Peyer's patch (tissue), 4 donors: ENCODE measurements around the gene CDH4.

ENCODE experiments used
- POLR2A ChIP-seq, 2 donors: fragments of 450-650 bp; IDR thresholded peaks; one replicate each; pipeline ENCODE4 v1.5.1; 2017; ENCODE audit warnings: antibody characterized with exemption in 2 of 2, mild to moderate bottlenecking in 2 of 2, moderate library complexity in 2 of 2
- TF ChIP-seq, protein P1 (sequence below), 6 experiments: fragments of 450-650 bp in 4 of 6; fragments of 200-600 bp in 2 of 6; sonication (generic) in 1 of 6; IDR thresholded peaks; one replicate each; pipeline ENCODE4 v1.5.1; 2017 to 2019; ENCODE audit warnings: antibody characterized with exemption in 6 of 6, mild to moderate bottlenecking in 3 of 6, moderate library complexity in 1 of 6

DNA sequence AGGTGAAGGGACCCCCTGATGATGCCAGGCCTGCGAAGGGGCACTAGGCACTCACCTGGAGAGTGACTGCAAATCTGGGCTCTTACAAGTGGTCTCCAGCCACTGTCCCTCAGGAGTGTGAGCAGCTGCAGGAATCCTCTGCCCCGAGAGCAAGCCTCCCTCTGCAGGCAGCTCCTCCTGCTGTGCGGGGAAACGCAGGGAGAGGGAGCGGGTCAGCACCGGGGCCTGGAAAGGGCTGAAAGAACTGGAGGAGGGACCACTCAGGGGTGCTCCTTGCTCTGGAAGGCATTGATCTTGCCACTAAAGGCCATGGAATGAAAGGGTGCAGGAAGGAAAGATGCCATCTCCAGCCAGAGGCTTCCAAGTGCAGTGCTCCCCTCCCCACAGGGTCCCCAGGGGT lies 168.0 kb downstream of the CDH4 start:
- TF ChIP-seq, protein P1, sequence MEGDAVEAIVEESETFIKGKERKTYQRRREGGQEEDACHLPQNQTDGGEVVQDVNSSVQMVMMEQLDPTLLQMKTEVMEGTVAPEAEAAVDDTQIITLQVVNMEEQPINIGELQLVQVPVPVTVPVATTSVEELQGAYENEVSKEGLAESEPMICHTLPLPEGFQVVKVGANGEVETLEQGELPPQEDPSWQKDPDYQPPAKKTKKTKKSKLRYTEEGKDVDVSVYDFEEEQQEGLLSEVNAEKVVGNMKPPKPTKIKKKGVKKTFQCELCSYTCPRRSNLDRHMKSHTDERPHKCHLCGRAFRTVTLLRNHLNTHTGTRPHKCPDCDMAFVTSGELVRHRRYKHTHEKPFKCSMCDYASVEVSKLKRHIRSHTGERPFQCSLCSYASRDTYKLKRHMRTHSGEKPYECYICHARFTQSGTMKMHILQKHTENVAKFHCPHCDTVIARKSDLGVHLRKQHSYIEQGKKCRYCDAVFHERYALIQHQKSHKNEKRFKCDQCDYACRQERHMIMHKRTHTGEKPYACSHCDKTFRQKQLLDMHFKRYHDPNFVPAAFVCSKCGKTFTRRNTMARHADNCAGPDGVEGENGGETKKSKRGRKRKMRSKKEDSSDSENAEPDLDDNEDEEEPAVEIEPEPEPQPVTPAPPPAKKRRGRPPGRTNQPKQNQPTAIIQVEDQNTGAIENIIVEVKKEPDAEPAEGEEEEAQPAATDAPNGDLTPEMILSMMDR (IDR thresholded peaks at IDR 0.05): no peak
- no peak for TF ChIP-seq POLR2A (IDR thresholded peaks at IDR 0.05)
